CD8-positive, alpha-beta memory T cell (primary cell): ENCODE results near the gene SNU13. TPM values are rescaled to one million over a fixed set of nuclear protein-coding genes. Genes with fewer than 3 reads are reported as not detected.
"Not testable (repeated sequence)": the region's sequence is repeated elsewhere in the genome, so short reads cannot be mapped to it uniquely, and the experiment has no call there.

ENCODE experiments used
- CTCF ChIA-PET: fragments of 350-600 bp; sonication (Branson Sonifier 250); formaldehyde crosslinking; loops from one replicate; lab custom pipeline; 2021; ENCODE audit warnings: antibody characterized with exemption; lab: Charles Lee
- POLR2A ChIA-PET: fragments of 350-600 bp; sonication (Branson Sonifier 250); formaldehyde crosslinking; loops from one replicate; lab custom pipeline; 2021; ENCODE audit warnings: antibody characterized with exemption; lab: Charles Lee
- DNase-seq, 5 donors: peaks; one replicate each; pipeline versions ENCODE4 v3.0.0 to v3.0.0-alpha.2; 2020 to 2022; ENCODE audit warnings: mixed read lengths in 1 of 5
- H3K27ac ChIP-seq: one replicate; pipeline ENCODE4 v1.7.0; 2013; ENCODE audit warnings: low read depth, mild to moderate bottlenecking, low read length, moderate library complexity
- H3K27me3 ChIP-seq: 2 replicates; pipeline ENCODE4 v1.7.0; 2013; ENCODE audit warnings: low read length, mild to moderate bottlenecking; ENCODE audit not compliant: insufficient read depth, poor library complexity, severe bottlenecking
- H3K36me3 ChIP-seq: 2 replicates; pipeline ENCODE4 v1.7.0; 2013; ENCODE audit warnings: mild to moderate bottlenecking, low read length, moderate library complexity; ENCODE audit not compliant: insufficient read depth
- H3K4me1 ChIP-seq: 2 replicates; pipeline ENCODE4 v1.7.0; 2013; ENCODE audit warnings: mild to moderate bottlenecking, low read length, moderate library complexity; ENCODE audit not compliant: insufficient read depth
- H3K4me3 ChIP-seq: 2 replicates; pipeline ENCODE4 v1.7.0; 2013; ENCODE audit warnings: mild to moderate bottlenecking, low read length
- H3K9me3 ChIP-seq: 2 replicates; pipeline ENCODE4 v1.7.0; 2013; ENCODE audit warnings: mild to moderate bottlenecking, low read length
- H3K27ac Mint-ChIP-seq, 8 donors: one replicate each; pipeline ENCODE4 v1.8.0; 2020 to 2021; ENCODE audit warnings: mixed read lengths in 8 of 8, mild to moderate bottlenecking in 6 of 8, inconsistent platforms in 3 of 8, moderate library complexity in 3 of 8
- H3K27me3 Mint-ChIP-seq, 2 donors: one replicate each; pipeline ENCODE4 v1.8.0; 2020 to 2021; ENCODE audit warnings: mixed read lengths in 2 of 2, mild to moderate bottlenecking in 1 of 2, moderate library complexity in 1 of 2
- H3K36me3 Mint-ChIP-seq, 3 donors: one replicate each; pipeline ENCODE4 v1.8.0; 2020 to 2021; ENCODE audit warnings: mixed read lengths in 3 of 3, inconsistent platforms in 1 of 3, mild to moderate bottlenecking in 1 of 3
- H3K4me1 Mint-ChIP-seq, 3 donors: one replicate each; pipeline ENCODE4 v1.8.0; 2020 to 2021; ENCODE audit warnings: mixed read lengths in 3 of 3, inconsistent platforms in 1 of 3, mild to moderate bottlenecking in 1 of 3
- H3K4me3 Mint-ChIP-seq, 7 donors: one replicate each; pipeline ENCODE4 v1.8.0; 2020 to 2021; ENCODE audit warnings: mixed read lengths in 7 of 7, mild to moderate bottlenecking in 6 of 7, moderate library complexity in 4 of 7, inconsistent platforms in 2 of 7
- H3K9me3 Mint-ChIP-seq, 5 donors: one replicate each; pipeline ENCODE4 v1.8.0; 2020 to 2022; ENCODE audit warnings: mixed read lengths in 5 of 5, mild to moderate bottlenecking in 3 of 5, moderate library complexity in 2 of 5, inconsistent platforms in 1 of 5
- polyA plus RNA-seq: library from polyadenylated mRNA; unstranded; fragments of 300-500 nt; fragmentation: Illumina TruSeq; gene quantifications from one replicate; pipeline ENCODE4 v1.2.3, GENCODE V29; 2021
- total RNA-seq, 2 experiments: library from RNA; stranded (reverse); gene quantifications; one replicate each; pipeline ENCODE4 v1.2.3, GENCODE V29; 2021

The SNU13 gene
- total and polyA plus RNA-seq, 3 experiments from 2014 or later, result 270 to 324 (median 315) TPM

DNA sequence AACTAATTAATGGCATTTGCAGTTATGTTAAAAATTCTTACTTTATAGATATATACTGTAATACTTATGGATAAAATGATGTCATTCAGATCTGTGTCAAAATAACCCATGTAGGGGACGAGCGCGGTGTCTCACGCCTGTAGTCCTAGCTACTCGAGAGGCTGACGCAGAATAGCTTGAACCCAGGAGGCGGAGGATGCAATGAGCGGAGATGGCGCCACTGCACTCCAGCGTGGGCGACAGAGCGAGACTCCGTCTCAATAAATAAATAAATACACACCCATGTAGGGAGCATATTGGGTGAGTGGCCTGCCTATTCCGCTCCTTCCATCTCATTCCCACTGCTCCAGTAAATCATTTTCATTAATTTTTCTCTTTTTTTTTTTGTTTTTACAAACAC is 7.1 kb downstream of the SNU13 start:
- H3K27ac Mint-ChIP-seq, result peak overlapping the region in 7 of 8 donors; percentile 98 to 100 (median 100)
- POLR2A ChIA-PET, result no interaction called here
- peaks cover 21 to 61% (median 43%) of the 10 kb centered on the region in 3 donors for H3K4me1 Mint-ChIP-seq
- CTCF ChIA-PET, result interaction anchor here (1.1 to 2.8 kb wide), 3 partner anchors 14 to 16 kb away, joined by 3 to 14 read pairs (median 4); no protein-coding TSS in a partner anchor
- H3K27me3 Mint-ChIP-seq, result peaks cover 0 to 2% of the 10 kb centered on the region in 2 donors
- Histone ChIP-seq H3K9me3 (no peaks in the 10 kb centered on the region), H3K4me1 (peaks cover 7% of the 10 kb centered on the region), H3K27ac (peak overlapping the region; percentile 85), H3K27me3 (no peaks in the 10 kb centered on the region), H3K4me3 (peak overlapping the region; percentile 73), H3K36me3 (peaks cover 27% of the 10 kb centered on the region)
- peaks cover 6 to 38% (median 13%) of the 10 kb centered on the region in 3 donors for H3K36me3 Mint-ChIP-seq
- peaks cover 0 to 3% (median 0%) of the 10 kb centered on the region in 5 donors for H3K9me3 Mint-ChIP-seq
- H3K4me3 Mint-ChIP-seq, result peak overlapping the region; percentile 94 to 99 (median 99)
- DNase-seq, result no peak

DNA sequence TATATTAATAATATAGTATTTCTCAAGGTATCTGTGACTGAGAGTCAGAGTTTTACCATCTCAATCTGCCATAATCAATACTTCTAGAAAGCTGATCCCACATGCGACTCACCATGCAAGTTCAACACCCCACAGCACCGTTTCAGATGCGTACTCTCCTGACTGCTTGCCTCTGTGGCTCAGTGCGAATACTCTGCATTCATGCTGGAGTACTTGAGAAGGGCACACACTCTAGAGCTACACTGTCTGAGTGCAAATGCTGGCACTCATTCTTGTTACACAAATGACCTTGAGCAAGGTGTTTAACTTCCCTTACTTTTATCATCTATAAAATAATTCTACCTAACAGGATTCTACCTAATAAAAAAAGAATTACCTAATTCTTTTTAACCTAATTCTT is 12.5 kb downstream of the SNU13 start:
- H3K9me3 Mint-ChIP-seq, result no peaks in the 10 kb centered on the region
- peak overlapping the region in 1 of 8 donors; percentile 21 for H3K27ac Mint-ChIP-seq
- H3K27ac ChIP-seq, result no peak overlapping the region
- H3K4me1 Mint-ChIP-seq, result peaks cover 12 to 47% (median 37%) of the 10 kb centered on the region in 3 donors
- H3K9me3 ChIP-seq, result no peaks in the 10 kb centered on the region
- H3K27me3 Mint-ChIP-seq, result no peaks in the 10 kb centered on the region
- no peak for DNase-seq
- H3K36me3 Mint-ChIP-seq, result peaks cover 4 to 72% (median 16%) of the 10 kb centered on the region in 3 donors
- H3K4me1 ChIP-seq, result peaks cover 4% of the 10 kb centered on the region
- no peaks in the 10 kb centered on the region for H3K27me3 ChIP-seq
- H3K36me3 ChIP-seq, result peaks cover 37% of the 10 kb centered on the region
- ChIA-PET POLR2A (no interaction called here), CTCF (interaction anchor here (1.5 to 3.7 kb wide), 2 partner anchors 9 to 21 kb away, joined by 3 to 28 read pairs; no protein-coding TSS in a partner anchor)
- H3K4me3 ChIP-seq, result no peak overlapping the region
- H3K4me3 Mint-ChIP-seq, result no peak overlapping the region

- Mint-ChIP-seq H3K36me3 (peaks cover 4 to 65% (median 14%) of the 10 kb centered on the region in 3 donors), H3K4me3 (no peak overlapping the region), H3K4me1 (peaks cover 12 to 34% (median 27%) of the 10 kb centered on the region in 3 donors), H3K27ac (peak overlapping the region in 4 of 8 donors; percentile 12 to 86 (median 42)), H3K27me3 (no peaks in the 10 kb centered on the region), H3K9me3 (no peaks in the 10 kb centered on the region)
- DNase-seq, result no peak
- H3K4me3 ChIP-seq, result no peak overlapping the region
- H3K4me1 ChIP-seq, result no peaks in the 10 kb centered on the region
- no peak overlapping the region for H3K27ac ChIP-seq
- CTCF ChIA-PET, result interaction anchor here (1.5 to 3.7 kb wide), 2 partner anchors 8 to 22 kb away, joined by 3 to 28 read pairs; no protein-coding TSS in a partner anchor
- H3K36me3 ChIP-seq, result peaks cover 26% of the 10 kb centered on the region
- H3K9me3 ChIP-seq, result no peaks in the 10 kb centered on the region
- POLR2A ChIA-PET, result no interaction called here
- no peaks in the 10 kb centered on the region for H3K27me3 ChIP-seq
Measured at GRCh38 chr22:41674846-41675340, 13.8 kb downstream of the SNU13 start.

DNA sequence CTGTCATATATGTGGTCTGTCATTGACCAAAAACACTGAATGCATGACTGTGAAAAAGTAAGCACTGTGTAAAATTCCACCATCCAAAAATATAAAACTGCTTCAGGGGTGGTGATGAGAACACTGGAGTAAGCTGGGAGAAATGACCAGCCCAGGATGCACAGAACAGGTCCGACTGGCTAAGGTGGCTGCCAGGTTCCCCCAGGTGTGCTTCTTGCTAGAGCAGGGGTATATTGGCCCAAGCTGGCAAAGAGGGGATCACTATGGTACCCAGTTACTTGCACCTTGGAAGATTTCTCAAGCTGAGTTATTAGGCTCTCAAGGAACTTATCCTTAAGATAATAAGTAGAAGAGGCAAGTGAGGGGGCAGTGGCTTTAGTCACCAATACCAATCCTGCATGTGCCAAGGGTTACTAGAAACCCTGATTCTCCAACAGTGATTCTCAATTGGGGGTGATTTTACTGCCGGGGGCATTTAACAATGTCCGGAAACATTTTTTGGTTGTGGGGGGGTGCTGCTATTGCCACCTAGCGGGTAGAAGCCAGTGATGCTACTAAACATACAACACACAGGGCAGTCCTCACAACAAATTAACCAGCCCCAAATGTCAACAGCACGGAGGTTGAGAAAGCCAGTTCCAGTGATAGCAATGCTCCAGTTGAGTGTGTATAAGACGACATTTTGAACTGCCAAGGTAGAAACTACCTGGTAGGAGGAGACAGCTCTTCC is 15.7 kb downstream of the SNU13 start:
- no peak overlapping the region for H3K4me3 ChIP-seq
- Mint-ChIP-seq H3K27ac (peak overlapping the region in 4 of 8 donors; percentile 22 to 72 (median 63)), H3K4me1 (peaks cover 12 to 28% (median 26%) of the 10 kb centered on the region in 3 donors), H3K4me3 (peak overlapping the region in 1 of 7 donors; percentile 32), H3K27me3 (no peaks in the 10 kb centered on the region), H3K36me3 (peaks cover 4 to 52% (median 10%) of the 10 kb centered on the region in 3 donors), H3K9me3 (no peaks in the 10 kb centered on the region)
- H3K4me1 ChIP-seq, result no peaks in the 10 kb centered on the region
- ChIA-PET POLR2A (no interaction called here), CTCF (interaction anchor here (0.9 kb wide), 1 partner anchor 24 kb away, joined by 3 read pairs; no protein-coding TSS in a partner anchor)
- H3K9me3 ChIP-seq, result no peaks in the 10 kb centered on the region
- peak overlapping the region; percentile 16 for H3K27ac ChIP-seq
- DNase-seq, result no peak
- peaks cover 10% of the 10 kb centered on the region for H3K36me3 ChIP-seq
- H3K27me3 ChIP-seq, result no peaks in the 10 kb centered on the region

DNA sequence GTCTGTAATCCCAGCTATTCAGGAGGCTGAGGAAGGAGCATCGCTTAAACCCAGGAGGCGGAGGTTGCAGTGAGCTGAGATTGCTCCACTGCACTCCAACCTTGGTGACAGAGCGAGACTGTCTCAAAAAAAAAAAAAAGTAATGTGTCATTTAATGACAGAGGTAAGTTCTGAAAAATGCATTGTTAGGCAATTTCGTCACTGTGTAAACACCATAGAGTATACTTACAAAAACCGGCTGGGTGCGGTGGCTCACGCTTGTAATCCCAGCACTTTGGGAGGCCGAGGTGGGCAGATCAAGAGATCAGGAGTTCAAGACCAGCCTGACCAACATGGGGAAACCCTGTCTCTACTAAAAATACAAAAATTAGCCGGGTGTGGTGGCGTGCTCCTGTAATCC is 16.6 kb downstream of the SNU13 start:
- H3K4me1 ChIP-seq, H3K4me3 ChIP-seq, H3K27me3 Mint-ChIP-seq, CTCF ChIA-PET, DNase-seq, POLR2A ChIA-PET, H3K27me3 ChIP-seq, H3K9me3 ChIP-seq, H3K27ac ChIP-seq, H3K9me3 Mint-ChIP-seq, H3K36me3 ChIP-seq: not testable (repeated sequence)
- Mint-ChIP-seq H3K4me1 (peaks cover 14 to 29% (median 27%) of the 10 kb centered on the region in 3 donors), H3K4me3 (peak overlapping the region in 1 of 7 donors; percentile 18), H3K27ac (peak overlapping the region in 1 of 8 donors; percentile 3), H3K36me3 (peaks cover 0 to 48% (median 7%) of the 10 kb centered on the region in 3 donors)

DNA sequence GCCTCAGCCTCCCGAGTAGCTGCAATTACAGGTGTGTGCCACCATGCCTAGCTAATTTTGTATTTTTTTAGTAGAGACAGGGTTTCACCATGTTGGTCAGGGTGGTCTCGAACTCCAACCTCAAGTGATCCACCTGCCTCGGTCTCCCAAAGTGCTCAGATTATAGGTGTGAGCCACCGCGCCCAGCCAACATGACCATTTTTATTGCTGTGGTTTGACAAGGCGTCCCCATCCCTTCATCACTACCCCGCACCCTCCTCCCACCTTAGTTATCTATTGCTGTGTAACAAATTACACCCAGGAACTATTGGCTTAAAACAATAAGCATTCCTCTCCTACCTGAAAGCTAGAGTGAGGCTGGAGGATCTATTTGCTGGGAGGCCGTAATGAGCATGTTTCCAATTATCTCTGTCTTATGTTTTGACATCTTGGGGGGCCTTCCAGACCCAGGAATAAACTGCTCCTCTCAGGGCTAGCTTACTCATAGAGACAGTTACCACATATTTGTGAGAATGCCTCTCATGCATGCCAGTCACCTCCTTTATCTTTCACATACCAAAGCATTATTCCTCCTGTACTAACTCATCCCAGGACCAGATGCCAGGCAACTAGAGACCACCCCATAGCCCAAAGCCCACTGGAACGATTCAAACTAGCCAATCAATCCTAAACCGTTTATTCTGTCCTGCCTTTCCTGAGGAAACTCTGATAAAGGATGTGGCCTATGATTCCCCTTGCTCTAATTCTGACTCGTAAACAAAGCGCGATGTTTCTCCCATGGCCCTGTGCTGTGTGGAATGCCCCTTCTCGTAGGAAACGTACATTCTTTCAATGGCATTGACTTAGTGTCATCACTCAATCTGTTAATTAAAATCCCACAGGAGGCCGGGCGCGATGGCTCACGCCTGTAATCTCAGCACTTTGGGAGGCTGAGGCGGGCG is 19.4 kb downstream of the SNU13 start:
- peak overlapping the region in 6 of 8 donors; percentile 3 to 83 (median 76) for H3K27ac Mint-ChIP-seq
- POLR2A ChIA-PET, result no interaction called here
- Histone ChIP-seq H3K9me3 (no peaks in the 10 kb centered on the region), H3K27ac (no peak overlapping the region), H3K4me1 (peaks cover 10% of the 10 kb centered on the region), H3K27me3 (no peaks in the 10 kb centered on the region), H3K4me3 (no peak overlapping the region), H3K36me3 (peaks cover 6% of the 10 kb centered on the region)
- peak overlapping the region in 2 of 7 donors; percentile 1 to 67 for H3K4me3 Mint-ChIP-seq
- H3K36me3 Mint-ChIP-seq, result peaks cover 0 to 38% (median 3%) of the 10 kb centered on the region in 3 donors
- CTCF ChIA-PET, result interaction anchor here (0.9 kb wide), 1 partner anchor 28 kb away, joined by 3 read pairs; no protein-coding TSS in a partner anchor
- no peaks in the 10 kb centered on the region for H3K27me3 Mint-ChIP-seq
- peaks cover 18 to 22% (median 20%) of the 10 kb centered on the region in 3 donors for H3K4me1 Mint-ChIP-seq
- DNase-seq, result no peak
- H3K9me3 Mint-ChIP-seq, result no peaks in the 10 kb centered on the region

DNA sequence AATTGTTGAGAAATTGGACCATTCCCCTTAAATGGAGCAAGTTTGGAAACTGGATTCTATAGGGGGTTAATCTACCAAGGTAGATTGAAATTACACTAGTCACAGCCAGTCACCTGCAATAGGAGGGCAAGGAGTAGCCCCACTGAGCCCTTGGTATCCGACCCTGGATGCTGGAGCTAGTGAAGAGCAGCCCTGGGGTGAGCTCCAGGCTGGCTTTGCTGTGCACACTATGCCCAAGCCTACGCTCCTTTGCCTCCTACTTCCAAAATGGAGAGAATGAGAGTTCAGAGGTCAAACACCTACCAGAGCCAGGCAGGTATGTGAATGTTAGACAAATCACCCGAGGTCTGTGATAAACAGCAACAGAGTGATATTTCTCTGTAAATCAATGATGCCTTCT is 23.7 kb downstream of the SNU13 start:
- H3K9me3 Mint-ChIP-seq, result peaks cover 0 to 1% (median 0%) of the 10 kb centered on the region in 5 donors
- Histone ChIP-seq H3K27me3 (no peaks in the 10 kb centered on the region), H3K4me1 (peaks cover 10% of the 10 kb centered on the region), H3K36me3 (peaks cover 46% of the 10 kb centered on the region), H3K4me3 (no peak overlapping the region), H3K27ac (no peak overlapping the region), H3K9me3 (no peaks in the 10 kb centered on the region)
- H3K27me3 Mint-ChIP-seq, result no peaks in the 10 kb centered on the region
- peaks cover 15 to 58% (median 16%) of the 10 kb centered on the region in 3 donors for H3K36me3 Mint-ChIP-seq
- H3K27ac Mint-ChIP-seq, result peak overlapping the region in 3 of 8 donors; percentile 23 to 73 (median 58)
- CTCF ChIA-PET, result interaction anchor here (1.0 to 3.8 kb wide), 4 partner anchors 17 to 61 kb away, joined by 3 to 43 read pairs (median 4); partner anchors contain the start of gene MEI1
- peak overlapping the region in 1 of 7 donors; percentile 52 for H3K4me3 Mint-ChIP-seq
- POLR2A ChIA-PET, result no interaction called here
- DNase-seq, result no peak
- peaks cover 12 to 15% (median 13%) of the 10 kb centered on the region in 3 donors for H3K4me1 Mint-ChIP-seq
